NCI-H2196 treated with DMSO at 0.1 percent for 48 hours (cell line): ENCODE results near the gene PTTG1IP.
"Not testable (repeated sequence)": the region's sequence is repeated elsewhere in the genome, so short reads cannot be mapped to it uniquely, and the experiment has no call there.

Experiments used
- DNase-seq: peaks from one replicate; lab custom pipeline; 2025; ENCODE audit not compliant: unreplicated experiment; lab: John Stamatoyannopoulos, UW

PTTG1IP gene, protein sequence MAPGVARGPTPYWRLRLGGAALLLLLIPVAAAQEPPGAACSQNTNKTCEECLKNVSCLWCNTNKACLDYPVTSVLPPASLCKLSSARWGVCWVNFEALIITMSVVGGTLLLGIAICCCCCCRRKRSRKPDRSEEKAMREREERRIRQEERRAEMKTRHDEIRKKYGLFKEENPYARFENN

DNA sequence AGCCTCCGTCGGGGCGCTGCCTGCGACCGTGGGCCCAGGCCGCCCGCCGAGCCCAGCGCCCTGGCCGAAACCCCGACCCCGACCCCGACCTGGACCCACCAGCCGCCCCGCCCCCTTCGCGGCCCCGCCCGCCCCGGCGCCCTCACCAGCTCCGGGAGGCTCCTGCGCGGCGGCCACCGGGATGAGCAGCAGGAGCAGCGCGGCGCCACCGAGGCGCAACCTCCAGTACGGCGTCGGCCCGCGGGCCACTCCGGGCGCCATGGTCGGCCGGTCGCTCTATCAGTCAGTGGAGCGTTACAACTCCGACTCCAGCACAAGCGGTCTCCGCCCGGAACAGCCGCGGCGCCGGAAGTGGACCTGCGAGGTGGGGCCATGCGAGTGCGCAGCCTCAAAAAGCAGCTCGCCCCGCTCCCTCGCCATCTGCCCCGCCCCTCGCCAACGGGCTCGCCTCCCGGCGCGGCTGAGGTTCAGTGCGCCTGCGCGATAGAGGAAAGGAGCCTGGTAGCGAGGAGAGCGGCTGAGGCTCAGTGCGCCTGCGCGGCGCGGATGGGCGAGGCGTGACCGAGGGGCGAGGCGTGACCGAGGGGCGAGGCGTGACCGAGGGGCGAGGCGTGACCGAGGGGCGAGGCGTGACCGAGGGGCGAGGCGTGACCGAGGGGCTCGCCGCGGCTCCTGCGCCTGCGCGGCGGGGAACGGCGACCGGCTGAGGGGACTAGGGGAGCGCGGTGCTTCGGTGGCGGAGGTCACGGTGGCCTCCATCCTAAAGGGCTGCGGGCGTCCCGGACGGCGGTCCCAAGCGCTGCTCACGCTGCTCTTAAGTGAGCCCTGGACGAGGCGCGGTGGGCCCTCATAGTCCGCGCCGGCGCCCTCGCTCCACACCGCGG, at the start of gene PTTG1IP:
Gene PTTG1IP (minus strand): TSS at position 335 of the 884 bp plus-strand sequence. CDS start 74 bp downstream, at position 261.
- peak; percentile 95 for DNase-seq

DNA sequence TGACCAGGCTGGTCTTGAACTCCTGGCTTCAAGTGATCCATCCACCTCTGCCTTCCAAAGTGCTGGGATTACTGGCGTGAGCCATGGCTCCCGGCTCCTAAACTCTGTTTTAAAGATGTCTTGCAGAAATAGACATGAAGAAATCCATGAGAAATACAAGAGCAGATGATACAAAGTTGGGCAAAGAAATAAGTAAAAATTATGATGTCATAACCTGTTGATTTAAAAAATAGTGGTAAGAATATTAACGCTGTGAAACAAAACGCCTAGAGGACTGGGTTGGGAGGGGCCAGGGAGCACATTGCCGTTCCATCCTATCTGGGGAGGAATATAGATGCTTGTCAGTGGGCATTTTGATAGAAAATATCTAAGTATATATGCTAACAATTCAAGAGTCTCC, 48.4 kb upstream of the PTTG1IP start:
- DNase-seq: no peak

DNA sequence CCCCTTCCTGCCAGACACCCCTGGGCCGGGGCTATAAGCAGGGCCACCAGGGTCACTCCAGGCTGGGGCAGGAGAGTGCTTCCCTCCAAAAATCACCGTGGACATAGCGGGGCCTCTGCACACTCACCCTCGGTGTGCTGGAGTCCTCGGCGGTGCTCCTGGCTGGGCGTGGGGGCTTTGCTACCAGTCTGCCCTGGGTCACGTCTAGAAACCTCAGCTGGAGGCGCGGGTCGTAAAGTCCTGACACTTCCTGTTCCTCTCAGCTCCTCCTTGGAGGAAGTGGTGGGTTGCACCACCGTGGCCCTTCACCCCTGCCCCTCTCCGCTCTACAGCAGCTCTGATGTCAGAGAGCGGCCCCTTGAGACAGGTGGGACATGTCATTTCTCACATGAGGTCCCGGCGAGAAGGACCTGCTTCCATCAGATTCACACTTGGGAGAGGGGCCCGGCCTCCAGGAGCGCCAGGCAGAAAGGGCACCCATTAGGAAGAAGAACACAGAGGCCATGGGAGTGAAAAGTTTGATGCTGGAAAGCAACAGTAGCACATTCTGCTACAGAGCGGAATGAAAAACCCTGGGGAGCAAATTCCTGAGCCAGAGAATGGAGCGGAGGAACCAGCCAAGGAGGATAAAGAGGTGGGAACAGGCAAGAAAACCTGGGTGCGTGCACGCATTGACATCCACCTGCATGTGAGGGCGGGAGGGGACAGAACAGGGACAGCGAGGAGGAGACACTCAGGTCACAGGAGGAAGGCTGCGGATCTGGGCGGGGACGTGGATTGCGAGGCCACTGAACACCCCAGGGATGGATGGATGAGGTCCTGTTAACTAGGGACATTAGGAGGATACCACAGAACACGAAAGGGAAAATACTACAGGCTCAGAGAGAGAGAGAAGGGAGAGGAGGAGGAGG, 47.5 kb upstream of the PTTG1IP start, which contains the start of gene ITGB2:
Gene ITGB2 (minus strand): TSS at position 206 of the 911 bp plus-strand sequence. CDS start 10,117 bp downstream, outside the sequence.
- no peak for DNase-seq

DNA sequence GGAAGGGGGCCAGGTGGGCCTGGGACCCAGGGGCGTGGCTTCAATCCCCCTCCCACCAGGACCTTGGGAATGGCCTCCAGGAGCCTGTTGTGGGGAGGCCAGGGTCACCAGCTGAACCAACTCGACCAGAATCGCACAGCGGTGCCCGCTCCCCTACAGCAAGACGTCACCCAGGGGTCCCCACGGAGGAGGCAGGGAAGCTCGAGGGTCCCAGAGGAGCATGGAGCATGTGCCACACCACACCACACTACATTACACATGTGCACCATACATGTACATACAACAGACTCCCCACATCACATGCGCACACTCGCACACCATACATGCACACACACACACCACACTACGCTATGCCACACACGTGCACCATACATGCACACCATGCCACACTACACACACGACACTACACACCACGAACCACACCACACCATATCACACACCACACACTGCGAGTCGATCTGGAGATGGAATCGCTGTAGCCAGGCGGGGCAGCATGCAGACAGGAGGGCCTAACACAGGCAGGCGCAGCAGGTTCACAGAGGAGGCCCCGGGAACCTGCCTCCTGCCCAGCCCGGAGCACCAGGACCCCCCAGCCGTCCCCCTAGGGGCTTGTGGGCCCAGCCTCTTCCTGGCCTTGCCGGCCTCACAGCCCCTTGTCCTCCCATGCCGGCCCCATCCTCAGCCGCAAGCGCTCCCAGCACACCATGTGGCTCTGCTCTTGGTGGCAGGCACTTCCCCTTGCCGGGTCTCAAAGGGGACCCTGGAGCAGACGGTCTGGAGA, 46.6 kb upstream of the PTTG1IP start:
- DNase-seq: no peak

DNA sequence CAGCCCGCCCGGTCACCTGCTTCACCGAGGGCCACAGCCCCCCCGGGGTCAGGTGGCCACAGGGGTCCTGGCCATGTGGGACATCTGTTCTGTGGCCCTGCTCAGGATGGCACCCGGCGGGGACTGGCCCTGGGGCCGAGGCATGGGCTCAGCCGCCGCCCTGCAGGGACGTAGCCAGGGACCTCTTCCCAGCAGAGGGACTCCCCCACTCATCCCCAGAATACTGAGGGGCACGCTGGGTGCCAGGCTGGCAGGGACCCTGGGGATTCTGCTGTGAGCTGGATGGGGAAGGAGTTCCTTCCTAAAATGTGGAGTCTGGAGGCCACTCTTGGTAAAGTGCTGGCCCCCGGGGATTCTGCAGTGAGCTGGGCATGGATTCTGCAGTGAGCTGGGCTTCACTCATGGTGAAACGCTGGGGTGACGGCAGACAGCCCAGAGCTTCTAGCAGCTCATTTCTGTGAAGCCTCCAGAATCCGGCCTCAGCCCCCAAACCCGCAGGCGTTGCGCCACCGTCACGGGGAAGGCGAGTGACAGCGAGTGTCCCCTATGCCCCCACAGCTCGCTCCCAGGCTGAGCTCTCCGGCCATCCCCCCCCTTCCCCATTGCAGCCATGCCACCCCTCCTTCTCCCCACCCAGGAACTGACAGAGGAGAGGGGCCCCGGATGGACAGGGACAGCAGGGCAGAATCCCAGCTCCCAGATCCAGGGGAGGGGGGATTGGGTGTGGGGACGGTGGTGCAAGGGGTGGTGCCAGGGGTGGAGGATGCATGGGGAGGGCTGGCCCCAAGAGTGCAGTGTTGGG, 45.8 kb upstream of the PTTG1IP start:
- no peak for DNase-seq

DNA sequence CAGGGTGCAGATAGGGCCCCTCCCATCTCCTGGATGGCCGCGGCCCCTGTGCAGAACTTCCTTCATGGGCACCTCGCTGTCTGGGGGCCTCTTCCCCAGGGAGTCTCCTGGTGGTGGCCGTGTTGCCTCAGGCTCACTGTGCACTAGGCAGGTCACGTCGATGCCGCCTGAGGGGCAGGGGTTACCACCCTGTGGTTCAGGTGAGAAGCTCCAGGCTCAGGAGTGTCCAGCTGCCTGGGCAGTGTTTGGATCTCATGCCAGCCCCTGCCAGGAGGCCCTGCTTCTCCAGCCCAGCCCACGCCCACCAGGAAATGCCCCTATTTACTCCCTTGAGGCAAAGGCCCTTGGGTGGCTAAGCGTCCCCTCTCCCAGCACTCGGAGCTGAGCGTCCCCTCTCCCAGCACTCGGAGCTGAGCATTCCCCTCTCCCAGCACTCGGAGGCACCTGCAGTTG, 45.1 kb upstream of the PTTG1IP start:
- no peak for DNase-seq

DNA sequence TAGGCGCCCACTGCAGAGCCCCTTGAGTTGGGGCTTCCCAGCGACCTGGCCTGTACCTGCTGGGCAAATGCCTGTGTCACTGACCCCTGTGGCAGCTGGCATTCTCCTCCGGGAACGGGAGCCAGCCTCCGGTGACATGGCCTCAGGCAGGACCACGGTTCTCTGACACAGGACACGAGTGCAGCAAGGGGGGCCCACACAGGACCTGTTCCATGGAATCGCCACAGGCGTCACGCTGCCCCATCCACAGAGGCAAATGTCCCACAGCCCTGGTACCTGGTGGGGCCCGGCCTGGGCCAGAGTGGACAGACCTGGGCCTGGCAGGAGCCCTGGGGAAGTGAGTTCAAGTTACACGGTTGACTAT, 44.6 kb upstream of the PTTG1IP start:
- DNase-seq: no peak

DNA sequence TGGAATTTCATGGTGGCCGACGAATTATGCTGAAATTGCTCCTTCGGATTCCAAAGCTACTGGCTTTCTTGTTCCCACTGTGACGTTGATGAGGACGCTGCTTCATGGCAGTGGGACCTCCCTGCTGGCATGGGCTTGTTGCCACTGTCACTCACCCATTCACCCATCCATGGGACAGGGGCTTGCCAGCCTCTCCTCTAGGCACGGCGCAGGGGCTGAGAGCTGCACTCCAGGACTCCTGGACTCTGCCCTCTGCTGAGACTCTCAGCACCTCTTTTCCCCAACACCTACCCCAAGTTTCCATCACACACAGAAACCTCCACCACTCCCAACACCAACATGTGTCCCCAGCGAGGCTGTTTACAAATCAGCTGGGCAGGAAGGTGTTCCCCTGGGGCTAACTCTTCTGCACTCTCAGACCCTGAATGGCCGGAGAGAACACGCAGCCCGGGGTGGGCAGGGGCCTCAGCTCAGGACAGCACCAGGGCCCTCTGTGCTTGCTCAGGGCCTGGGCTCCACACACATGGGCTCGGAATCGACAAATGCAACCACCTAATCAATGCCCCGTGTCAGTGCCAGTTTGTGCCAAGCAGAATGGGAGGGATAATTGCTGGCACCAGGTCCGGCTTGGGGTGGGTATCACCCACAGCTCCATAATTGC, 44.1 kb upstream of the PTTG1IP start:
- no peak for DNase-seq

DNA sequence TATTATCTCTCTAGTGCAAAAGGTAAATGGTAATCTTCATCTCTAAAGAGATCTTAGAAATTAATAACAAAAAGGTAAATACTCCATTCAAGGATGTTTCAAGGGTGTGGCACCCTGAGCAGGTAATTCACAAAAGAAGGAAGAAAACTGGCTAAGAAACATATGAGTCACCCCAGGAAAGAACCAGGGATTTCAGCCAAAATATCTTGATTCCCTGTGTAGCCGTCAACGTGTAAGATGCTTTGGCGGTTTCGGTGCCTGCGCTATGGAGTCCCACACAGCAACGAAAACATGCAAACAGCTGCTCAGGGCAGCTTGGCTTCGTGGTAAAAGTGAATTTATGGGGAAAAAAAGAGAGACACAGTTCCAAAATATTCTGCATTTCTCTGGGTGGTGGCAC, 43.5 kb upstream of the PTTG1IP start:
- no peak for DNase-seq

DNA sequence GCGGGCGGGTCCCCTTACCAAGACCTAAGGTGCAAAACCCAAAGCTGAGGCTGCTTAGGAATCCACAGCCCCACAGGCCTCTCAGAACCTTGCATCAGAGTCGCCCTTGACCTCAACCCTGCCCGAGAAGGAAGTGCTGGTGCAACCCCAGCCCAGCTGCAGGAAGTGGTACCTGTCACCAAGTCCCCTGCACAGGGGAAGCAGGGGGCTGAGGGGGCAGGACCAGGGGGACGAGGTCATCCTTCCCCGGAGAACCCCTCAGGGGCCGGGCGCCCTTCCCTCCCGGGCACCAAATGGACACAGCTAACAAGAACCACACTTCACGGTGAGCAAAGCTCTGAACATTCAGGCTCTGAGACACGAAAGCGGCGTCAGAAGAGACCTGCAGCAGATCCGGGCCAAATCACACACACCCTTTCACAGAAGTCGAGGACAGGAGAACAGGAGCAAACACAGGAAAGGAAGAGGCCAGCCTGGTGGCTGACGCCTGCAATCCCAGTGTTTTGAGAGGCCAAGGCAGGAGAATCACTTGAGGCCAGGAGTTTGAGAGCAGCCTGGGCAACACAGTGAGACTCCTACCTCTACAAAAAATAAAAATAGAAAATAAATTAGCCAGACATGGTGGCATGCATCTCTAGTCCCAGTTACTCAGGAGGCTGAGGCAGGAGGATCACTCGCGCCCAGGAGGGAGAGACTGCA, 40.8 kb upstream of the PTTG1IP start:
- no peak for DNase-seq

DNA sequence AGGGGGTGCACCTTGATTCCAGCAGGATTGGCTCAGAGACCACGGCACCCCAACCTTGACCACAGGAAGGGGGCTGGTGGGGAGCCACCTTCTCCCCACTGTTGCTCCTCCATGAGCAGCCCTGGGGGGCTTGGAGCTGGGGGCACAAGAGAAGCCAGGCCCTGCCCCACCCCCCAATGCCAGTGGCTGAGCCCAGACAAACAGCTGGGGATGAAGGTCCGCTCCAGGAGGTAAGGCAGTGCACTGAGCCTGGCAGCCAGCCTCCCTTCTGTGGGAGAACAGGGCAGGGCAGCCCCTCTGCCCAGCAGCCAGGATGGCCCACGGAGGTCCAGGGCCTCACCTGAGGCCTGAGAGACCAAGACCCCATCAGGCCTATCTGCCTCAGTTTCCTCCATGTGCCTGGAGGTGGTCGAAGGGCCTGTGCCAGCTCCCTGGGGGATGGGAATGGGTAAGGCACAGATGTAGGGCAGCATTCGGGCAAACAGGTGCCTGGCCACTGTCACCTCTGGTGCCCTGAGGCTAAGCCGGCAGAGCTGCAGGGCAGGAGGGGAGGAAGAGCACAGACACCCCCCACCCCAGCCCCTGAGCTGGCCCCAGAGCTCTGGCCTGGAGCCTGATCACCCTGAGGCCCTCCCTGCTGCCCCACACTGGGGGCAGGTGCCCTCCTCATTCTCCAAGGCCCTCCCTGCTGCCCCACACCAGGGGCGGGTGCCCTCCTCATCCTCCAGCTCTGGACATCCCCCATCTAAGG, 40.1 kb upstream of the PTTG1IP start:
- no peak for DNase-seq

DNA sequence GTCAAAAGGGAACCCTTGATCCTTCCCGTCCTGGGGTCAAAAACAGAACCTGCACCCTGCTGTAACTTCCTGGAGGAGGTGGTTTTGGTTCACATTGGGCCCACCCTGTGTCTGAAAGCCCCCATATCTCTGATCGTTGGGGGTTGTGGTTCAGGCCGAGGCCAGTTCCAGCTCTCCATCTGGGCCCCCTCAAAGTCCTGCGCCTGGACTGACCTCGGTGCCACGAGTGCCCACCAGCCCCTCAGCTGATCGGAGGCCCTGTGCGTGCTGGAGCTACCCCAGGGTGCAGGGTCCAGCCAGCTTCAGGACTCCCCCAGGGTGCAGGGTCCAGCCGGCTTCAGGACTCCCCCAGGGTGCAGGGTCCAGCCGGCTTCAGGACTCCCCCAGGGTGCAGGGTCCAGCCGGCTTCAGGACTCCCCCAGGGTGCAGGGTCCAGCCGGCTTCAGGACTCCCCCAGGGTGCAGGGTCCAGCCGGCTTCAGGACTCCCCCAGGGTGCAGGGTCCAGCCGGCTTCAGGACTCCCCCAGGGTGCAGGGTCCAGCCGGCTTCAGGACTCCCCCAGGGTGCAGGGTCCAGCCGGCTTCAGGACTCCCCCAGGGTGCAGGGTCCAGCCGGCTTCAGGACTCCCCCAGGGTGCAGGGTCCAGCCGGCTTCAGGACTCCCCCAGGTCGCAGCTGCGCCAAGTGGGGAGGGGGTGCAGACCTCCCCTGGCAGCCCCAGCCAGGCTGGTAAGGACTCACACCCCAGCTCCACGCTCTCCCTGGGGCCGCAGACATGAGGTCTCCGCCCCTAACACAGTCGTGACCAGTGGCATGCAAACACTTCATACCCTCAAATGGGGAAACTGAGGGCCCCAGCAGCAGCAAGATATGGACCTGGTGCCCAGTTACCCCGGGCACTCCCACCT, 39.3 kb upstream of the PTTG1IP start:
- not testable (repeated sequence) for DNase-seq

DNA sequence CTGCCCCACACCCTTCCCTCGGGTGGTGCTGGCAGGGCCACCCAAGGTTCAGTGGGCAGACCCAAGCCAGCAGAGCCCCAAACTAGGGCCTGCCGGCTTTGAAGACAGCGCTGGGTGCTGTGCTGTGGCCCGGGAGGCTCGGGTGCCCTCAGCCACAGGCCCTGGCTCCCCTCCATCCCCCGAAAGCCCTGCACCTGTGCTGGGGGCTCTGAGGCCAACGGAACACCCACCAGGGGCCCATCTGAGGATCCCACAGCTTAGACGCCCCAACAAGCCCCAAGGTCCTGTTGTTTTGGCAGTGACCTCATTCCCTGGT, 38.6 kb upstream of the PTTG1IP start:
- DNase-seq: no peak

DNA sequence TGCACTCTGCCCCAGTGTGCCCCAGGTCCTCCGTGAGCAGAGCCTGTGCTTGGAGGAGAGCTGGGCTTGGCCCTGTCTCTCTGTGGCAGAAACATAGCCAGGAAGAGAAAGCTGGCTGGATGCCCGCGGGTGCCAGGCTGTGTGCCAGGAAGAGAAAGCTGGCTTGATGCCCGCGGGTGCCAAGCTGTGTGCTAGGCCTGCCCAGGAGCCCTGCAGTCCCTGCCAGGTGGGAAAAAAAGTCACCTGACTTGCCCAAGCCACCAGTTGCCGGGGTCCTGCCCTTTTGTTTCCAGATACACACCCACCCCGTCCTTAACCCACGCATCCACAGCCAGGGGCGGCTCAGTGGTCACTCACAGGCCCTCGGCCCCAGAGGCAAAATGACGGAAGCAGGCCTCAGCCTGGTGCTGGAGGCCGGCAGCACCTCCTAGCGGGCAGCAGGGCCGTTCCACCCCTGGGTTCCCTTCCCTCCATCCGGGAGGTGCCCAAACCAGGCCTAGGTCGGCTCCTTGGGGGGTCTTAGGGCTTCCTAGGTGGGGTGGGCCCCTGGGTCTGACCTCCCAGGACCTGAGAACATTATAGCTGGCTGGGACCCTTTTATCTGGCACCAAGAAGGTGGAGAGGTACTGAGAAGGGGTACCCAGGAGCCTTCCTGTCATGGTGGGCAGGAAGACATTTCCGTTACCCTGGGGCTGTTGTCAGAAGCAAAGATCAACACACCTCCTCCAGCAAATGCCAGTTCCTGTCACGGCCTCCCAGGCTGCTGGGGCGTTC, 38.1 kb upstream of the PTTG1IP start:
- peak; percentile 78 for DNase-seq

DNA sequence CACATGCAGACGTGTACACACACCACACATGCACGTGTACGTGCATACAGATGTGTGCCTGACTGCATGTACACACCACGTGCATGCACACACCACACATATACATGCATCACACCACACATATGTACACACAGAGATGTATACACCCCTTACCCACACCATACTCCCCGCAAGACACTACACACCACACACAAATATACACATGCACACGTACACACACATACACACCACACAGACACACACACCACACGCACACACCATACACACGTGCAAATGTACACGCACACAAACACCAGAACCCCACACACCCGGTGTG, 37.5 kb upstream of the PTTG1IP start:
- DNase-seq: no peak
